Chondrocyte (in vitro differentiated cells): ENCODE results near the gene RPS6KA3. TPM values are rescaled to one million over a fixed set of nuclear protein-coding genes. Genes with fewer than 3 reads are reported as not detected.
A peak's percentile ranks its signal among the peaks of the same experiment; 100 is the strongest.

Experiments used
- DNase-seq: peaks from one replicate; pipeline ENCODE4 v3.0.0; 2021; ENCODE audit warnings: mixed read lengths, low spot score
- H3K27ac Mint-ChIP-seq: one replicate; pipeline ENCODE4 v1.8.0; 2021; ENCODE audit warnings: mild to moderate bottlenecking, moderate library complexity, mixed read lengths; ENCODE audit not compliant: unreplicated experiment
- H3K27me3 Mint-ChIP-seq: 2 replicates; pipeline ENCODE4 v1.8.0; 2021; ENCODE audit warnings: low read depth, mixed read lengths
- H3K36me3 Mint-ChIP-seq: 2 replicates; pipeline ENCODE4 v1.8.0; 2021; ENCODE audit warnings: low read depth, mixed read lengths
- H3K4me1 Mint-ChIP-seq: 2 replicates; pipeline ENCODE4 v1.8.0; 2021; ENCODE audit warnings: low read depth, mild to moderate bottlenecking, mixed read lengths
- H3K4me3 Mint-ChIP-seq: one replicate; pipeline ENCODE4 v1.8.0; 2021; ENCODE audit warnings: mild to moderate bottlenecking, moderate library complexity, mixed read lengths; ENCODE audit not compliant: unreplicated experiment
- H3K9me3 Mint-ChIP-seq: 2 replicates; pipeline ENCODE4 v1.8.0; 2021; ENCODE audit warnings: low read depth, mixed read lengths
- CTCF ChIP-seq: fragments of 200-600 bp; sonication (generic); IDR thresholded peaks from 2 replicates; pipeline ENCODE4 v1.5.0; 2021; ENCODE audit warnings: antibody characterized with exemption, mild to moderate bottlenecking, moderate library complexity
- total RNA-seq: library from RNA; stranded (reverse); gene quantifications from 3 replicates; pipeline ENCODE4 v1.2.1, GENCODE V29; 2021

RPS6KA3 gene
- total RNA-seq, 1 donor from 2014 or later: 18.4 TPM

GRCh38 chrX:20227116-20227515 is 39.6 kb downstream of the RPS6KA3 start:
- no peak for TF ChIP-seq CTCF
- DNase-seq: no peak
- Mint-ChIP-seq H3K27me3 (no peaks in the 10 kb centered on the region), H3K36me3 (peaks cover 1% of the 10 kb centered on the region), H3K27ac (no peak overlapping the region), H3K9me3 (peaks cover 3% of the 10 kb centered on the region), H3K4me1 (peaks cover 11% of the 10 kb centered on the region), H3K4me3 (no peak overlapping the region)

DNA sequence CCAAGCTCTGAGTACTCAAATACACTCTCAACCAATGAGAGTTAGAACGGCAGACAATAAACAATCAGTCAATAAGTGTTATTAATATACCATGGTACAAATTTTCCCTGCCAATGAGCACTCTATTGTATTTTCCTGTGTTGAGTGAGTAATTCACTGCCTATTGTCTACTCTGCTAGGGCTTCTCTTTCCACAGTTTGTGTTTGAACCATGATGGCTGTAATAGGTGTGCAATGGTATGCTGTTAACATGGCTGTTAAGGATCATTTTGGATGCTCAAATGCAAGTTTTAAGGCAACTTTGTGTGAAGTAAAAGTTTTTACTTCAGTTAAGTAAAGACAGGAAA is 41.2 kb downstream of the RPS6KA3 start:
- DNase-seq: no peak
- Mint-ChIP-seq H3K4me1 (peaks cover 7% of the 10 kb centered on the region), H3K4me3 (no peak overlapping the region), H3K27me3 (no peaks in the 10 kb centered on the region), H3K9me3 (no peaks in the 10 kb centered on the region), H3K36me3 (no peaks in the 10 kb centered on the region), H3K27ac (no peak overlapping the region)
- no peak for TF ChIP-seq CTCF

DNA sequence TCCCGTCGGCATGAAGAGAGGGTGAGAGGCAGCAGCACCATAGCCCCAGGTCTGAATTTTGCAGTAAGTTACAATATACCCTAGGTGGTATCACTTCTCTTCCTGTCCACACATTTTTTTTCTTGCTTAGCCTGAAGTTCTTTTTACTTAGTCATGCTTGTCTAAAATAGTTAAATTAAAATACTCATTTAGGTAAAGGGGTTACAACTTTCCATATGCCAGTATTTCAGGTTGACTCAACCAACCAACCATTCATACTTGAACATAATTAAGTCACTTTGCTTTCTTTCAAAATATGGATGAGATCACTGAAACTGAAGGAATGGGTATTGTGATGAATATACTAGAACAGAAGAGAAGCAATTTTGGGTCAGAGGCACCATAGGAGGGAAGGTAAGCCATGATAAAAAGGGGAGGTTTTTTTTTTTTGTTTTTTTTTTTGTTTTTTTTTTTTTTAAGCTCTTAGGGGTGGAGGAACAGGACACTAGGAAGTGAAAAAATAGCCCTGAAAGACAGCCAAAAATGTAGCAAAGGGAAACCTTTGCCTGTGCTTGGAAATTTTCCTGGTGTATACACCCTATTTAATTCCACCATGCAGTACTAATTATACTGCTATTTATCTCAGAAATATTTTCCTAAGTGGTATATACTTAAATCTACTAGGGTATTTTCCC is 41.8 kb downstream of the RPS6KA3 start:
- H3K4me3 Mint-ChIP-seq: no peak overlapping the region
- DNase-seq: no peak
- H3K27me3 Mint-ChIP-seq: no peaks in the 10 kb centered on the region
- H3K4me1 Mint-ChIP-seq: peaks cover 7% of the 10 kb centered on the region
- no peaks in the 10 kb centered on the region for H3K9me3 Mint-ChIP-seq
- no peaks in the 10 kb centered on the region for H3K36me3 Mint-ChIP-seq
- H3K27ac Mint-ChIP-seq: no peak overlapping the region
- no peak for TF ChIP-seq CTCF

DNA sequence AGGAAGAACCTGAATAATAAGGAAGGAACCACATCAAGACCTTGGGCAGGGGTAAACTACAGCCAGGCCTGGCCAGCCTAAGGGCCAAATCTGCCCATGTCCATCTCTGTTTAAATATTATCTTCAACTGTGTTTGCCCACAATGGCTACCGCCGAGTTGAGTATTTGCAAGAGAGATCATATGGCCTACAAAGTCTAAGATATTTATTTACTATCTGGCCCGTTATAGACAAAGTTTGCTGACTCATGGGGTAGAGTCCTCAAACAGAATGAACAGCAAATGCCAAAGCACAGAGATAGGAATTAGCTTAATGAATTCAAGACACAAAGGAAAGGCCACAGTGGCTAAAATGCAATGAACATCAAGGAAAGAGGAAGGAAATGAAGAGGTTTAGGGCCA is 44.8 kb downstream of the RPS6KA3 start:
- DNase-seq: no peak
- Mint-ChIP-seq H3K9me3 (no peaks in the 10 kb centered on the region), H3K4me3 (no peak overlapping the region), H3K27me3 (no peaks in the 10 kb centered on the region), H3K4me1 (peaks cover 12% of the 10 kb centered on the region), H3K36me3 (no peaks in the 10 kb centered on the region), H3K27ac (no peak overlapping the region)
- TF ChIP-seq CTCF: no peak

- Mint-ChIP-seq H3K27ac (no peak overlapping the region), H3K4me1 (peaks cover 9% of the 10 kb centered on the region), H3K36me3 (no peaks in the 10 kb centered on the region), H3K27me3 (no peaks in the 10 kb centered on the region), H3K9me3 (no peaks in the 10 kb centered on the region), H3K4me3 (no peak overlapping the region)
- no peak for DNase-seq
- peak; percentile 16 for TF ChIP-seq CTCF
Observed at GRCh38 chrX:20218836-20219505, 47.7 kb downstream of the RPS6KA3 start.
